Activated CD4-positive, alpha-beta memory T cell treated with anti-CD3 and anti-CD28 coated beads for 36 hours (primary cell): ENCODE measurements around the gene MMP2. TPM values are rescaled to one million over a fixed set of nuclear protein-coding genes. Genes with fewer than 3 reads are reported as not detected.

Experiments
- CTCF ChIA-PET: fragments of 350-600 bp; sonication (Branson Sonifier 250); formaldehyde crosslinking; loops from one replicate; lab custom pipeline; 2021; ENCODE audit warnings: antibody characterized with exemption, inconsistent platforms; lab: Charles Lee
- POLR2A ChIA-PET: fragments of 350-600 bp; sonication (Branson Sonifier 250); formaldehyde crosslinking; loops from one replicate; lab custom pipeline; 2021; ENCODE audit warnings: antibody characterized with exemption; lab: Charles Lee
- DNase-seq: peaks from one replicate; pipeline ENCODE4 v3.0.0-alpha.2; 2020
- H3K27ac Mint-ChIP-seq: one replicate; pipeline ENCODE4 v1.8.0; 2021; ENCODE audit warnings: mixed read lengths
- H3K27me3 Mint-ChIP-seq: one replicate; pipeline ENCODE4 v1.8.0; 2021; ENCODE audit warnings: mixed read lengths
- H3K36me3 Mint-ChIP-seq: one replicate; pipeline ENCODE4 v1.8.0; 2021; ENCODE audit warnings: mixed read lengths
- H3K4me1 Mint-ChIP-seq: one replicate; pipeline ENCODE4 v1.8.0; 2021; ENCODE audit warnings: low read depth, mixed read lengths
- H3K4me3 Mint-ChIP-seq: one replicate; pipeline ENCODE4 v1.8.0; 2021; ENCODE audit warnings: mild to moderate bottlenecking, mixed read lengths
- H3K9me3 Mint-ChIP-seq: one replicate; pipeline ENCODE4 v1.8.0; 2021; ENCODE audit warnings: mixed read lengths
- intact Hi-C: fragments of 100-400 bp; cut with micrococcal nuclease; formaldehyde crosslinking; loops from one replicate; pipeline ENCODE4 v1.15.1; 2023
- total RNA-seq, 2 experiments: library from RNA; stranded (reverse); gene quantifications; one replicate each; pipeline ENCODE4 v1.2.3, GENCODE V29; 2021

MMP2 gene
- total RNA-seq, 2 experiments from 2014 or later = not detected

GRCh38 chr16:55498101-55498500 is 19.1 kb downstream of the MMP2 start:
- no peak overlapping the region for H3K27ac Mint-ChIP-seq
- peaks cover 5% of the 10 kb centered on the region for H3K27me3 Mint-ChIP-seq
- no peaks in the 10 kb centered on the region for H3K36me3 Mint-ChIP-seq
- H3K4me3 Mint-ChIP-seq = no peak overlapping the region
- intact Hi-C loops = no loop called here
- POLR2A ChIA-PET = no interaction called here
- DNase-seq = no peak
- CTCF ChIA-PET = no interaction called here
- no peaks in the 10 kb centered on the region for H3K9me3 Mint-ChIP-seq
- peaks cover 11% of the 10 kb centered on the region for H3K4me1 Mint-ChIP-seq

GRCh38 chr16:55499281-55499680 is 20.3 kb downstream of the MMP2 start:
- ChIA-PET CTCF (interaction anchor here (1.3 kb wide), 1 partner anchor 45 kb away, joined by 4 read pairs; no protein-coding TSS in a partner anchor), POLR2A (no interaction called here)
- no peak overlapping the region for H3K4me3 Mint-ChIP-seq
- H3K4me1 Mint-ChIP-seq = peaks cover 11% of the 10 kb centered on the region
- H3K9me3 Mint-ChIP-seq = no peaks in the 10 kb centered on the region
- H3K27me3 Mint-ChIP-seq = peaks cover 5% of the 10 kb centered on the region
- intact Hi-C loops = no loop called here
- H3K36me3 Mint-ChIP-seq = no peaks in the 10 kb centered on the region
- H3K27ac Mint-ChIP-seq = no peak overlapping the region
- DNase-seq = no peak

GRCh38 chr16:55499951-55500529 is 21.0 kb downstream of the MMP2 start:
- H3K27ac Mint-ChIP-seq = no peak overlapping the region
- CTCF ChIA-PET = interaction anchor here (1.3 to 1.6 kb wide), 2 partner anchors 35 to 44 kb away, joined by 4 to 6 read pairs; no protein-coding TSS in a partner anchor
- intact Hi-C loops = no loop called here
- H3K27me3 Mint-ChIP-seq = peaks cover 5% of the 10 kb centered on the region
- no peaks in the 10 kb centered on the region for H3K36me3 Mint-ChIP-seq
- DNase-seq = peak; percentile 54
- no peaks in the 10 kb centered on the region for H3K9me3 Mint-ChIP-seq
- POLR2A ChIA-PET = no interaction called here
- H3K4me1 Mint-ChIP-seq = peaks cover 11% of the 10 kb centered on the region
- H3K4me3 Mint-ChIP-seq = no peak overlapping the region

DNA sequence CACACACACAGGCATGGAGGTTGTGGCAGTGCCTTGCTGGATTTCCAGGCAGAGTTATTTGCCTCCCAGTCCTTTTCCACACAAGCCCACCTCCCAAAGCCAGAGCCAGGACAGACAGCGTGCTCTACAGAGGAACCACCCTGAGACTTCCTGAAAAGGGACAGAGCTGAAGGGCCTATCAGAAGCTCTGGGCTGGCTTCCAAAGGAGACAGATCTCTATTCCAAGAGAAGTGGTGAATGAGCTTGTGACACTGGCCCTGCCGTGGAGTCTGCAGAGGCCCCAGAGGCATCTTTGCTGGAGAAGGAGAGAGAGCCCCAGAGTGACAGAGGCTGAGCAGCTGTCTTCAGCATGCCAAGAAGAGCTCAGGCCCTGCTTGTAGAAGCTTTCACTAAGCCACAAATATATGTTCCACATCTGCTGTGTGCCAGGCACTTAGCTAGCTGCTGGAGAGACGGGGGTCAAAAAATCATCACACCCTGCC is 21.6 kb downstream of the MMP2 start:
- POLR2A ChIA-PET = no interaction called here
- Mint-ChIP-seq H3K9me3 (no peaks in the 10 kb centered on the region), H3K36me3 (no peaks in the 10 kb centered on the region), H3K4me3 (no peak overlapping the region), H3K27ac (no peak overlapping the region), H3K4me1 (peaks cover 11% of the 10 kb centered on the region), H3K27me3 (peaks cover 5% of the 10 kb centered on the region)
- CTCF ChIA-PET = interaction anchor here (1.3 to 1.6 kb wide), 2 partner anchors 36 to 43 kb away, joined by 4 to 6 read pairs; no protein-coding TSS in a partner anchor
- intact Hi-C loops = no loop called here
- DNase-seq = no peak

- Mint-ChIP-seq H3K9me3 (no peaks in the 10 kb centered on the region), H3K27me3 (peaks cover 8% of the 10 kb centered on the region), H3K4me3 (no peak overlapping the region), H3K36me3 (no peaks in the 10 kb centered on the region), H3K27ac (no peak overlapping the region), H3K4me1 (peaks cover 11% of the 10 kb centered on the region)
- CTCF ChIA-PET = interaction anchor here (1.1 to 1.6 kb wide), 2 partner anchors 36 to 37 kb away, joined by 3 to 6 read pairs; no protein-coding TSS in a partner anchor
- DNase-seq = no peak
- intact Hi-C loops = no loop called here
- POLR2A ChIA-PET = no interaction called here
Observed at GRCh38 chr16:55501549-55502322, 22.7 kb downstream of the MMP2 start.

GRCh38 chr16:55502801-55503366 is 23.9 kb downstream of the MMP2 start:
- ChIA-PET POLR2A (no interaction called here), CTCF (no interaction called here)
- Mint-ChIP-seq H3K27me3 (peaks cover 12% of the 10 kb centered on the region), H3K9me3 (no peaks in the 10 kb centered on the region), H3K4me1 (peaks cover 11% of the 10 kb centered on the region), H3K4me3 (no peak overlapping the region), H3K36me3 (no peaks in the 10 kb centered on the region), H3K27ac (no peak overlapping the region)
- intact Hi-C loops = no loop called here
- no peak for DNase-seq

GRCh38 chr16:55503726-55504550 is 24.9 kb downstream of the MMP2 start:
- Mint-ChIP-seq H3K36me3 (no peaks in the 10 kb centered on the region), H3K27me3 (peaks cover 21% of the 10 kb centered on the region), H3K4me1 (peaks cover 11% of the 10 kb centered on the region), H3K4me3 (no peak overlapping the region), H3K27ac (no peak overlapping the region), H3K9me3 (no peaks in the 10 kb centered on the region)
- CTCF ChIA-PET = interaction anchor here (1.6 kb wide), 1 partner anchor 39 kb away, joined by 3 read pairs; no protein-coding TSS in a partner anchor
- no peak for DNase-seq
- POLR2A ChIA-PET = no interaction called here
- intact Hi-C loops = no loop called here

- H3K27ac Mint-ChIP-seq = no peak overlapping the region
- ChIA-PET CTCF (interaction anchor here (1.6 kb wide), 1 partner anchor 41 kb away, joined by 3 read pairs; no protein-coding TSS in a partner anchor), POLR2A (no interaction called here)
- peaks cover 33% of the 10 kb centered on the region for H3K27me3 Mint-ChIP-seq
- intact Hi-C loops = no loop called here
- H3K4me1 Mint-ChIP-seq = peaks cover 6% of the 10 kb centered on the region
- no peak overlapping the region for H3K4me3 Mint-ChIP-seq
- no peak for DNase-seq
- no peaks in the 10 kb centered on the region for H3K9me3 Mint-ChIP-seq
- no peaks in the 10 kb centered on the region for H3K36me3 Mint-ChIP-seq
Observed at GRCh38 chr16:55505333-55506015, 26.5 kb downstream of the MMP2 start.

GRCh38 chr16:55506083-55506482 is 27.1 kb downstream of the MMP2 start:
- Mint-ChIP-seq H3K4me3 (no peak overlapping the region), H3K27ac (no peak overlapping the region), H3K27me3 (peaks cover 35% of the 10 kb centered on the region), H3K4me1 (peaks cover 5% of the 10 kb centered on the region), H3K9me3 (no peaks in the 10 kb centered on the region), H3K36me3 (no peaks in the 10 kb centered on the region)
- intact Hi-C loops = no loop called here
- no peak for DNase-seq
- ChIA-PET CTCF (no interaction called here), POLR2A (no interaction called here)

GRCh38 chr16:55506708-55507107 is 27.7 kb downstream of the MMP2 start:
- no peak for DNase-seq
- Mint-ChIP-seq H3K4me1 (peaks cover 5% of the 10 kb centered on the region), H3K9me3 (no peaks in the 10 kb centered on the region), H3K36me3 (no peaks in the 10 kb centered on the region), H3K4me3 (no peak overlapping the region), H3K27me3 (peaks cover 35% of the 10 kb centered on the region), H3K27ac (no peak overlapping the region)
- ChIA-PET CTCF (no interaction called here), POLR2A (no interaction called here)
- intact Hi-C loops = no loop called here

- no peak for DNase-seq
- intact Hi-C loops = no loop called here
- CTCF ChIA-PET = no interaction called here
- H3K4me3 Mint-ChIP-seq = no peak overlapping the region
- no peak overlapping the region for H3K27ac Mint-ChIP-seq
- peaks cover 6% of the 10 kb centered on the region for H3K36me3 Mint-ChIP-seq
- peaks cover 5% of the 10 kb centered on the region for H3K4me1 Mint-ChIP-seq
- POLR2A ChIA-PET = no interaction called here
- peaks cover 42% of the 10 kb centered on the region for H3K27me3 Mint-ChIP-seq
- H3K9me3 Mint-ChIP-seq = peaks cover 12% of the 10 kb centered on the region
Observed at GRCh38 chr16:55508271-55508921, 29.4 kb downstream of the MMP2 start.
